OCI-LY1 (cell line): Measurements from ENCODE around the gene DNAH7.

ENCODE experiments used
- H2AFZ ChIP-seq: fragments of 200-600 bp; sonication (generic), shearing (Covaris generic); 2 replicates; pipeline ENCODE4 v1.6.0; 2014; ENCODE audit warnings: antibody characterized with exemption, mild to moderate bottlenecking, low read length
- H3F3A ChIP-seq: fragments of 200-600 bp; sonication (generic), shearing (Covaris generic); 2 replicates; pipeline ENCODE4 v1.6.0; 2014; ENCODE audit warnings: mild to moderate bottlenecking, antibody characterized with exemption, low read length, moderate library complexity; ENCODE audit not compliant: insufficient read depth
- H3K27ac ChIP-seq: fragments of 200-600 bp; sonication (generic); 2 replicates; pipeline ENCODE4 v1.5.1; 2014; ENCODE audit warnings: low read length, mixed run types, mild to moderate bottlenecking, low read depth; ENCODE audit not compliant: poor library complexity, severe bottlenecking
- H3K27me3 ChIP-seq: fragments of 200-600 bp; sonication (generic); 2 replicates; pipeline ENCODE4 v1.6.0; 2014; ENCODE audit warnings: antibody characterized with exemption, mild to moderate bottlenecking, low read length, moderate library complexity; ENCODE audit not compliant: insufficient read depth
- H3K36me3 ChIP-seq: fragments of 200-600 bp; sonication (generic); 2 replicates; pipeline ENCODE4 v1.6.1; 2014; ENCODE audit warnings: mild to moderate bottlenecking, antibody characterized with exemption, low read length, moderate library complexity, mixed read lengths; ENCODE audit not compliant: insufficient read depth
- H3K4me1 ChIP-seq: fragments of 200-600 bp; sonication (generic); 2 replicates; pipeline ENCODE4 v1.5.1; 2014; ENCODE audit warnings: mild to moderate bottlenecking, low read length, moderate library complexity; ENCODE audit not compliant: insufficient read depth, severe bottlenecking
- H3K4me2 ChIP-seq: fragments of 200-600 bp; sonication (generic), shearing (Covaris generic); 2 replicates; pipeline ENCODE4 v1.6.1; 2014; ENCODE audit warnings: low read length
- H3K4me3 ChIP-seq: fragments of 200-600 bp; sonication (generic); 2 replicates; pipeline ENCODE4 v1.5.1; 2014; ENCODE audit warnings: low read length, low read depth, mild to moderate bottlenecking, mixed read lengths; ENCODE audit not compliant: poor library complexity, severe bottlenecking
- H3K79me2 ChIP-seq: fragments of 200-600 bp; shearing (Covaris generic); 2 replicates; pipeline ENCODE4 v1.6.1; 2016; ENCODE audit warnings: mixed run types, low read length, mixed read lengths; ENCODE audit not compliant: insufficient read depth
- H3K9ac ChIP-seq: fragments of 200-600 bp; sonication (generic), shearing (Covaris generic); 2 replicates; pipeline ENCODE4 v1.6.1; 2014; ENCODE audit warnings: mild to moderate bottlenecking, low read length, mixed read lengths
- H3K9me2 ChIP-seq: fragments of 200-600 bp; sonication (generic), shearing (Covaris generic); 2 replicates; pipeline ENCODE4 v1.6.1; 2014; ENCODE audit warnings: low read depth, mild to moderate bottlenecking, low read length, mixed read lengths
- H3K9me3 ChIP-seq: fragments of 200-600 bp; shearing (Covaris generic); 2 replicates; pipeline ENCODE4 v1.6.1; 2014; ENCODE audit warnings: low read length, mixed read lengths
- H4K20me1 ChIP-seq: fragments of 200-600 bp; sonication (generic), shearing (Covaris generic); 2 replicates; pipeline ENCODE4 v1.6.0; 2016; ENCODE audit warnings: mild to moderate bottlenecking, low read length; ENCODE audit not compliant: insufficient read depth
- CTCF ChIP-seq: fragments of 200-600 bp; sonication (generic), shearing (Covaris generic); IDR thresholded peaks from 2 replicates; pipeline ENCODE4 v1.5.1; 2017; ENCODE audit warnings: mild to moderate bottlenecking, antibody characterized with exemption, low read length, moderate library complexity, mixed read lengths
- EZH2 ChIP-seq: fragments of 200-600 bp; sonication (generic), shearing (Covaris generic); IDR thresholded peaks from 2 replicates; pipeline ENCODE4 v1.8.0; 2017; ENCODE audit warnings: borderline replicate concordance, mixed run types, mild to moderate bottlenecking, antibody characterized with exemption, low read length, moderate library complexity, mixed read lengths

Gene DNAH7

GRCh38 chr2:195909926-195910325 lies 158.7 kb downstream of the DNAH7 start:
- Histone ChIP-seq H3K79me2 (no peaks in the 10 kb centered on the region), H3K4me2 (no peak overlapping the region), H2AFZ (no peak overlapping the region), H3K27me3 (no peaks in the 10 kb centered on the region), H3F3A (no peaks in the 10 kb centered on the region), H3K9ac (no peak overlapping the region), H4K20me1 (no peaks in the 10 kb centered on the region), H3K4me1 (no peaks in the 10 kb centered on the region), H3K36me3 (no peaks in the 10 kb centered on the region), H3K9me2 (no peaks in the 10 kb centered on the region), H3K4me3 (no peak overlapping the region), H3K27ac (no peak overlapping the region), H3K9me3 (no peaks in the 10 kb centered on the region)
- TF ChIP-seq CTCF: no peak
- TF ChIP-seq EZH2: no peak

GRCh38 chr2:195907474-195907873 lies 161.2 kb downstream of the DNAH7 start:
- Histone ChIP-seq H3K36me3 (no peaks in the 10 kb centered on the region), H3K4me2 (no peak overlapping the region), H3K4me1 (no peaks in the 10 kb centered on the region), H3K79me2 (no peaks in the 10 kb centered on the region), H3F3A (no peaks in the 10 kb centered on the region), H3K9me2 (no peaks in the 10 kb centered on the region), H3K4me3 (no peak overlapping the region), H3K9me3 (no peaks in the 10 kb centered on the region), H3K27me3 (no peaks in the 10 kb centered on the region), H3K27ac (no peak overlapping the region), H4K20me1 (no peaks in the 10 kb centered on the region), H2AFZ (no peak overlapping the region), H3K9ac (no peak overlapping the region)
- TF ChIP-seq EZH2: no peak
- no peak for TF ChIP-seq CTCF

- no peak overlapping the region for H3K4me2 ChIP-seq
- TF ChIP-seq EZH2: no peak
- TF ChIP-seq CTCF: no peak
- no peaks in the 10 kb centered on the region for H3K79me2 ChIP-seq
- no peaks in the 10 kb centered on the region for H3F3A ChIP-seq
- H3K27ac ChIP-seq: no peak overlapping the region
- H3K4me1 ChIP-seq: no peaks in the 10 kb centered on the region
- no peak overlapping the region for H3K9ac ChIP-seq
- no peaks in the 10 kb centered on the region for H3K9me3 ChIP-seq
- H3K4me3 ChIP-seq: no peak overlapping the region
- H3K36me3 ChIP-seq: no peaks in the 10 kb centered on the region
- H2AFZ ChIP-seq: no peak overlapping the region
- no peaks in the 10 kb centered on the region for H3K27me3 ChIP-seq
- no peaks in the 10 kb centered on the region for H4K20me1 ChIP-seq
- no peaks in the 10 kb centered on the region for H3K9me2 ChIP-seq
These were observed 164.7 kb downstream of the DNAH7 start for GRCh38 chr2:195903956-195904355.
